ENCODE data around the gene GLIS1.

DNA sequence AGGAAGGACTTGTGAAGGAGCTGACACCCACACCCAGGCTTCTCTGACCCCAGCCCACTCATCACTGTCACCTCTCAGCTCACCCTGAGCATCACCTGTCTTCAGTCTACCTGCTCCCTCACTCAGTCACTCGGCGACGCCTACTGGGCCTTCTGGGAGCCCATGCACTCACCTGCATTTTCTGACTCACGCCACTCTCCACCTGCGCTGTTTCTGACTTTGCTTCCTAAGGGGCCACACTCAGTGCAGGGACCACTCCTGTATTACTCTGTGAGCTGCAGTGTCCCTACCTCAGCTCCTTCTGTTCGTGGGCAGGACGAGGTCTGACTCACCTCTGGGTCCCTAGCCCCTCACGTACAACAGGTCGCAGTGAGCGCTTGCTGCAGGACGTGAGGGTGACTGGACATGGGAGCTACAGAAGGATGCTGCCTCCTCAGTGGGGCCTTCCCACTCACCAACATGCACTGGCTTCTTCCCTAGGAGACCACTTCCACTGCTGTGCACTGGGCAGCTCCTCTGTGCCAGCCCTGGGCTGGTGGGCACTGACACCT lies 102.3 kb downstream of the GLIS1 start:
- TF ChIP-seq BHLHE40 (IDR thresholded peaks at IDR 0.05; ENCODE audit: borderline replicate concordance) (no peak), ZNF384 (IDR thresholded peaks at IDR 0.05) (no peak), ARNT (IDR thresholded peaks at IDR 0.05) (no peak), CTBP1 (IDR thresholded peaks at IDR 0.05; ENCODE audit: borderline replicate concordance) (no peak), FOXM1 (IDR thresholded peaks at IDR 0.05; ENCODE audit: borderline replicate concordance) (no peak), TARDBP (IDR thresholded peaks at IDR 0.05) (no peak), L3MBTL2 (conservative IDR thresholded peaks at IDR 0.05) (no peak), FOXA1 (IDR thresholded peaks at IDR 0.05) (no peak), NFRKB (IDR thresholded peaks at IDR 0.05) (no peak), SP1 (IDR thresholded peaks at IDR 0.05) (no peak), SUZ12 (IDR thresholded peaks at IDR 0.05) (no peak), HDGF (IDR thresholded peaks at IDR 0.05; ENCODE audit: borderline replicate concordance) (no peak), FOXK2 (IDR thresholded peaks at IDR 0.05) (no peak)
- TF ChIP-seq, protein P1, sequence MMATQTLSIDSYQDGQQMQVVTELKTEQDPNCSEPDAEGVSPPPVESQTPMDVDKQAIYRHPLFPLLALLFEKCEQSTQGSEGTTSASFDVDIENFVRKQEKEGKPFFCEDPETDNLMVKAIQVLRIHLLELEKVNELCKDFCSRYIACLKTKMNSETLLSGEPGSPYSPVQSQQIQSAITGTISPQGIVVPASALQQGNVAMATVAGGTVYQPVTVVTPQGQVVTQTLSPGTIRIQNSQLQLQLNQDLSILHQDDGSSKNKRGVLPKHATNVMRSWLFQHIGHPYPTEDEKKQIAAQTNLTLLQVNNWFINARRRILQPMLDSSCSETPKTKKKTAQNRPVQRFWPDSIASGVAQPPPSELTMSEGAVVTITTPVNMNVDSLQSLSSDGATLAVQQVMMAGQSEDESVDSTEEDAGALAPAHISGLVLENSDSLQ (IDR thresholded peaks at IDR 0.05) = no peak
